Measurements from ENCODE around the gene SIGLEC11.
"Not testable (repeated sequence)": the region's sequence is repeated elsewhere in the genome, so short reads cannot be mapped to it uniquely, and the experiment has no call there.

SIGLEC11 gene

DNA sequence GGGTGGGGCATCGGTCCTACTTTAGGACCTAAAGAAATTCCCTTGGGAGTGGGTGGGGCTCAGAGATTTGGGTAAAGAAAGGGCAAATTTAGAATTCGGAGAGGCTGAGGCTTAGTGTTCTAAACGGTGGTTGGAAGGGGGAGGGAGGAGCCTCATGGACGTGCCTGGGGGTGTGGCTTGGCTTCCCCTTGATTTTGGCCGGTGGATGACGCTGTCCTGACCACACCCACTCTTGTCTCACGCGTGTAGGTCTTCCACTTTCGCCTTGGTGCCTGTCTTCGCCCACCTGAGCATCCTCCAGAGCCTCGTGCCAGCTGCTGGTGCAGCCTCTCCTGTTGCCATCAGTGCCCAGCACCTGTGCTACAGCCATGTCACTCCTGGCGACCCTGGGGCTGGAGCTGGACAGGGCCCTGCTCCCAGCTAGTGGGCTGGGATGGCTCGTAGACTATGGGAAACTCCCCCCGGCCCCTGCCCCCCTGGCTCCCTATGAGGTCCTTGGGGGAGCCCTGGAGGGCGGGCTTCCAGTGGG is 30.4 kb downstream of the SIGLEC11 start:
- Mint-ChIP-seq H3K27ac (no peak overlapping the region), H3K36me3 (ENCODE audit: low read depth) (peaks cover 52% of the 10 kb centered on the region), H3K4me1 (peaks cover 69% of the 10 kb centered on the region), H3K27me3 (peaks cover 10% of the 10 kb centered on the region), H3K9me3 (peaks cover 4% of the 10 kb centered on the region), H3K4me3 (peak overlapping the region; percentile 99)
- DNase-seq (no peak), ATAC-seq (no peak)

DNA sequence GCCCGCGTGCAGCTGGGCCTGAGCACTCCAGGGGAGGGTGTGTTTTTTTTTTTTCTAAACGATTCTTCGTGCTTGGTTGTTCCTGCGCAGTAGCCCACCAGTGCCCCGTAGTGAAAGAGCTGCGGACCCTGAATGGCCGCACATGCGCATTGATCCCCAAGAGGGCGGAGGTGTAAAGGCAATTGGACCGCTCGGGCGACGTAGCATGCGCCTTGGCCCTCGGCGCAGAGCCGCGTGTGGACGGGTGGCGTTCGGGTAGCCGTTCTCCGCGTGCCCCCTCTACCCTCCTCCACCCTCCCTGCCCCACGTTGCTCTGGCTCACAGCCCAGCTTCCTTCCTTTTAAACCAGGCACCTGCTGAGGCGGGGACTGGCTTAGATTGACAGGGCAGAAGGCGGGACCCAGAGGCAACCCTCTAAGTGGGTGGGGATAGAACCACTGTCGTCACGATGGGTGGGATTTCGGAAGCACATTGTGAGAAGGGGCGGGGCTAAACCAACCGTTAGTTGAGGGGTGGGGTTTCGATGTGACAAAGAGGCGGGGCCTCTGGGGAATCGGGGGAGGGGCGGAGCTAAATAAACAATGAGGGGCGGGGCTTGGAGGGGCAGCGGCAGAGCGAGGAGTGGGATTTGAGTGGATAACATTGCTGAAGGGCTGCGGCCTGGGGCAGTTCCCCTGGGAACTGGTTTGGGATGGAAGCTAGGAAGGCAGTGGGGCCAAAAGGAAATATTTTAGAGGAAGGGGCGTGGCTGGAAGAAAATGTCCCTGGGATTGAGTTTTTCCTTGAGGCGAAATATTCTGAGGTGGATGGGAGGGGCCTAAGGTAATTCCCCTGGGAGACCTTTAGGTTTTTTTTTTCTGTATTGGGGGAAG is 31.1 kb downstream of the SIGLEC11 start:
- peak overlapping the region; percentile 99 for H3K4me3 Mint-ChIP-seq
- DNase-seq = peak; percentile 92
- peak overlapping the region; percentile 99 for H3K27ac Mint-ChIP-seq
- peaks cover 72% of the 10 kb centered on the region for H3K4me1 Mint-ChIP-seq
- peaks cover 10% of the 10 kb centered on the region for H3K27me3 Mint-ChIP-seq
- H3K36me3 Mint-ChIP-seq (ENCODE audit: low read depth) = peaks cover 58% of the 10 kb centered on the region
- peak; percentile 88 for ATAC-seq
- H3K9me3 Mint-ChIP-seq = peaks cover 4% of the 10 kb centered on the region

DNA sequence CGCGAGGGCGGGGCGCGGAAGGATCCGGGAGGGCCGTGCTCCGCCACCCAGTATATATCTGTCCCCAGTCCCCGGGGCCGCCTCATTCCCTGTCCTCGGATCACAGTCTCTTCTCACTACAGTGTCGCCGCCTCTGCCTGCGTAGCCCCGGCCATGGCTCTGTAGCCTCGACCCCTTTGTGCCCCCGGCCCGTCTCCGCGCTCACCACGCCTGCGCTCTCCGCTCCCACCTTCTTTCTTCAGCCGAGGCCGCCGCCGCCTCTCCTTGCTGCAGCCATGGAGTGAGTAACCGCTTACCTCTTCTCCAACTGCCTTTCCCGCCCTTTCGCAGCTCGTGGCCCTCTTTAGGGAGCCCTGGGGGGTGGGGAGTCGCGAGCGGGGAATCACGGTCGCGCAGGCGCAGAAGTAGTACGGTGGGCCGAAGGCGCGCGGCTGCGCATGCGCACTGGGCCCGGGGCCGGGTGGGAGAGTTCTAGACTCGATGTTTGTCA is 31.8 kb downstream of the SIGLEC11 start, which contains the start of the genes ATF5 and NUP62:
ATF5 (plus strand) TSS at position 85 of the 490 bp plus-strand sequence. CDS start 1,646 bp downstream, outside the sequence.
NUP62 (minus strand) TSS at position 384 of the 490 bp plus-strand sequence. CDS start 19,697 bp downstream, outside the sequence.
- peaks cover 78% of the 10 kb centered on the region for H3K4me1 Mint-ChIP-seq
- peaks cover 4% of the 10 kb centered on the region for H3K9me3 Mint-ChIP-seq
- ATAC-seq (peak; percentile 48), DNase-seq (peak; percentile 96)
- H3K4me3 Mint-ChIP-seq = peak within 1 kb of the TSS; percentile 99
- H3K36me3 Mint-ChIP-seq (ENCODE audit: low read depth) = peaks cover 65% of the 10 kb centered on the region
- peaks cover 10% of the 10 kb centered on the region for H3K27me3 Mint-ChIP-seq
- peak within 1 kb of the TSS; percentile 99 for H3K27ac Mint-ChIP-seq

DNA sequence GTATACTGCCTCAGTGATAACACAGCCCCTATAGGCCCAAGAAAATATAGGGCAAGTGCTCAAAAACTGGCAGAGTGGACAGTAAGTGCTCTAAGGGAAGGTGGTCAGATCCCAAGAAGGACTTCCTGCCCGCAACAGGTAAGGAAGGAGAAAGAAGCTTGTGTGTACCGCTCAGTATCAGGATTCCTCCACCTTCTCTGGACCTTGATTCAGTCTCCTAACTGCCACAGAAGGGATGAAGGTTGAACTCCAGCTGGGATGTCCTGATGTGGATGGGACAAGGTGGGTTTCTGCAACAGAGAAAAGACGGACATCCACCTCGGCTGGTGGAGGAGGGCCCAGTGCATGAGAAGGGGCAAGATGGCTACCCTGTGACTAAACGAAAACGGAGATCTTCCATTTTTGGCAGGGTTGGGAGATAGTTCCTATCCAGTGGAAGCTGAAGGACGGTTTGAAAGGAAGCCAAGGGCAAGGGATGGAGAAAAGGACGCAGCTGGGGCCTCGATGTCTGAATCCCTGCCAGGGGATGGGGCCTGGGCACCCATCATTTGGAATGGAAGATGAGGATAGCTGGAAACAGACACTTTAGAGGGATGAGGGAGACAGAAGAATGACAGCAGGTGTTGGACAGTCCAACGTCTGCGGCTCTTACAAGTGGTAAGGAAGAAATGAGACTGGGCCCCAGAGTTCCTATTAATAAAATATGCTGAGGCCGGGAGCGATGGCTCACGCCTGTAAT is 33.3 kb downstream of the SIGLEC11 start:
- ATAC-seq = no peak
- Mint-ChIP-seq H3K27me3 (peaks cover 10% of the 10 kb centered on the region), H3K36me3 (ENCODE audit: low read depth) (peaks cover 67% of the 10 kb centered on the region), H3K9me3 (peaks cover 4% of the 10 kb centered on the region), H3K4me3 (peak overlapping the region; percentile 99), H3K4me1 (peaks cover 77% of the 10 kb centered on the region), H3K27ac (peak overlapping the region; percentile 99)
- DNase-seq = no peak

DNA sequence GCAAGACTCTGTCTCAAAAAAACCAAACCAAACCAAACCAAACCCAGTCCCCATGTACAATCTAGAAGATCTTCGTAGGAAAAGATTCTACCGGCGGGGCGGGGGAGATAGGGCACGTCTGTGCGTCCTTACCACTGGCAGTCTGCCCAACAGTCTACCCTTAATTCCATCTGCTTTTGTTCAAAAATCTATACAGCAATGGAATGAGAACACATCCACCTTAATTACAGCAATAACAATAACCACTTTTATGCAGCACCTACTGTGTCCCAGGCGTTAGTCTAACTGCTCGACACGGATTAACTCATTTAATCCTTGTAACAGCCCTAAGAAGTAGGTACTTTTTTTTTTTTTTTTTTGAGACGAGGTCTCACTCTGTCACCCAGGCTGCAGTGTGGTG is 34.5 kb downstream of the SIGLEC11 start:
- Mint-ChIP-seq H3K27me3 (peaks cover 10% of the 10 kb centered on the region), H3K4me3 (peak overlapping the region; percentile 45), H3K27ac (no peak overlapping the region), H3K9me3 (peaks cover 4% of the 10 kb centered on the region), H3K4me1 (peaks cover 79% of the 10 kb centered on the region), H3K36me3 (ENCODE audit: low read depth) (peaks cover 65% of the 10 kb centered on the region)
- no peak for DNase-seq
- no peak for ATAC-seq

DNA sequence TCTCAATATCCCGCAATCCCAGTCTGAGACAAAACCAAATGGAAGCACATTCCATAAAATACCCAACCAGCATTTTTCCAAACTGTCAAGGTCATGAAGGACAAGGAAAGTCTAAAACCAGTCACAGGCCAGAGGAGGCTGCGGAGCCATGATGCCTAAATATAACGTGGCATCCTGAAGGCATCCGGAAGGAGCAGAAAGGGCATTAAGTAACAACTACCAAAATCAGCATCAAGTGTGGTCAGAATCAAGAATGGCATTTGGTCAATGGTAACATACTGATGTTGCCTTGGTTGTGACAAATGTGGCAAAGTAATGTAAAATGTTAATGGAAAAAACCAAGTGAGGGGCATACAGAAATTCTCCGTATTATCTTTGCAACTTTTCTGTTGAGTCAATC is 35.5 kb downstream of the SIGLEC11 start:
- Mint-ChIP-seq H3K4me3 (peak overlapping the region; percentile 29), H3K27me3 (peaks cover 10% of the 10 kb centered on the region), H3K9me3 (peaks cover 4% of the 10 kb centered on the region), H3K27ac (peak overlapping the region; percentile 46), H3K36me3 (ENCODE audit: low read depth) (peaks cover 66% of the 10 kb centered on the region), H3K4me1 (peaks cover 78% of the 10 kb centered on the region)
- DNase-seq (no peak), ATAC-seq (no peak)

DNA sequence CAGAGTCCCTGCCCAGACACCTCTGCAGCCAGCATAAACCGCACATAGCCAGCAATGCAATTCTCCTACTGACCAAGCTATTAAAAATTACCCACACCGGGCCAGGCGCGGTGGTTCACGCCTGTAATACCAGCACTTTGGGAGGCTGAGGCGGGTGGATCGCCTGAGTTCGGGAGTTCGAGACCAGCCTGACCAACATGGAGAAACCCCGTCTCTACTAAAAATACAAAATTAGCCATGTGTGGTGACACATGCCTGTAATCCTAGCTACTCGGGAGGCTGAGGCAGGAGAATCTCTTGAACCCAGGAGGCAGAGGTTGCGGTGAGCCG is 36.1 kb downstream of the SIGLEC11 start:
- not testable (repeated sequence) for H3K4me3 Mint-ChIP-seq, DNase-seq, H3K9me3 Mint-ChIP-seq, H3K27me3 Mint-ChIP-seq, ATAC-seq
- Mint-ChIP-seq H3K27ac (peak overlapping the region; percentile 18), H3K36me3 (ENCODE audit: low read depth) (peaks cover 62% of the 10 kb centered on the region), H3K4me1 (peaks cover 73% of the 10 kb centered on the region)

DNA sequence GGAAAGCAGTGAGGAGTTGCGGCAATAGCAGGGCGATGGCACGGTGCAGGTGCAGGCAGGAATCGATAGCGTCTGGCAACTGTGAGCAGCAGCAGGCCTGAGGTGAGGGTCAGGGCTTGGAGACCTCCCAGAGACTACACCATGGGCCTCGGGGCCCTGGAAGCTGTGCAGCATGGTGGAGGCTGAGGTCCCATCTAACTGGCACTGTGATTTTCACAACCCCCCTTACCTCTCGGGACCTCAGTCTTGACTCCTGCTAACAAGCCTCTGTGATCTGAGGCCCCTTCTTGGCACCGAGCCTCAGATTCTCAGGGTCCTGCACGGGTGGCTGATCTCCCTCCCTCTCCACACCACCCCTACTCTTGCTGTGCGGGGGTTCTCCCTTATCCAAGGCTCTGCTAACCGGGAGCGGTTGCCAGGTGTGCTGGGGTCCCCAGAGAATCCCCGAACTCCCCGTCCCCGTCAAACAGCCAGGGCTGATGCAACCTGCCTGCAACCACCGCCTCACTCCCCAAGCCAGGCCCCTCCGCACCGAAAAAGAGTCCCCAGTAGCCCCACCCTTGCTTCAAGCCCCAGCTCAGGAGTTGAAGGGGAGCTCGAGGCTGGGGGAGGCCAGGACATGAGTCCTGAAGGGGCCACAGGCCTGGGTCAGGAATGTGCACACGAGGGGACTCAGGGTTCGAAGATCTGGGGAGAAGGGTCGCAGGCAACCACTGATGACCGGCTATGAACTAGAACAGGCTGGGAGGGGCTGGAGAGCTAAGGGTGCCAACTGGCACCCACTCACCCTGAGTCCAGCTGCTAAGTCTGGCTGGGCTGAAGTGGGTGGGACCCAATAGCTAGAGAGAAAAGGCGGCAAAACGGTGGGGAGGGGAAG is 36.7 kb downstream of the SIGLEC11 start:
- ATAC-seq = no peak
- H3K4me1 Mint-ChIP-seq = peaks cover 69% of the 10 kb centered on the region
- DNase-seq = no peak
- peaks cover under 1% of the 10 kb centered on the region for H3K9me3 Mint-ChIP-seq
- peaks cover 61% of the 10 kb centered on the region for H3K36me3 Mint-ChIP-seq (ENCODE audit: low read depth)
- no peak overlapping the region for H3K4me3 Mint-ChIP-seq
- peak overlapping the region; percentile 18 for H3K27ac Mint-ChIP-seq
- H3K27me3 Mint-ChIP-seq = peaks cover 4% of the 10 kb centered on the region

DNA sequence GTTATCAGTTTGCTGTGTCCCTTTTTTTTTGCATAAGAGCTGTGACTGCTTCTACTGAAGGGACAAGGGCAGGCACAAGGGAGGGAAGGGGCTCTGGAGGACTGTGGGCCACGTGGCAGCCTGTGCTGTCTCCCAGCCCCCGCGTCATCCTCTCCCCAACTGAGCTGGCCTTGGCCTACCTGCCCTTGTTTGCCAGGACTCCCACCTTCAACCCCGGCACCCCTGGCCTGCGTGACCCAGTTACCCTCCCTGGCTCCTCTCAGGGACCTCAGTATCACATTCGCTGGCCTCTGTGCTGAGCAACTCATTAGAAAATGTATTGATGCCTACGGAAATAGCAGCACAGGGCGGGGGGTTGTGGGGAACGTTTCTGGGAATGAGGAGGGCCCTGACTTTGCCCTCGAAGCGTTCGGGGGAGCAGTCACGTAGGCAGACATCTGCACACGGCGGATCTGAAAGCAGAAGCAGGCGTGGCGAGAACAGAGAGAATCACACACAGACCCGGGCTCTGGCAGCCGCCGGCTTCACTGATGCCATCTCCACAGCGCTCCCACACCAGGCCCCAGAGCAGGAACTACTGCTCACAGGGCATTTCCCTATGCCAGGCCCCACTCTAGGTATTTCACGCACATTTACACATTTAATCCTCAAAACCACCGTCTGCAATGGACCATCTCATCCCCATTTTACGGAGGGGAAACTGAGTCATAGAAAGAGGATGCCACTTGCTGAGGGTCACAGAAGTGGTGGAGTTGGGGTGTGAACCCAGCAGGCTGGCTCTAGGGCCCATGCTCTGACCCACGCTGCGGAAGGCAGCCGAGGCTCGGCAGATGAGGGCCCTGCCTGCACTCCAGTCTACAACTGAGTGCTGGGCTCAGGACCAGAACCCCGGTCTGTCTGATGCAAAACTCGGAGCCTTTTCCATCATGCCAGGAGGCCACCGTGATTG is 37.6 kb downstream of the SIGLEC11 start:
- Mint-ChIP-seq H3K36me3 (ENCODE audit: low read depth) (peaks cover 57% of the 10 kb centered on the region), H3K27ac (no peak overlapping the region), H3K4me3 (no peak overlapping the region), H3K27me3 (no peaks in the 10 kb centered on the region), H3K4me1 (peaks cover 63% of the 10 kb centered on the region), H3K9me3 (no peaks in the 10 kb centered on the region)
- no peak for DNase-seq
- no peak for ATAC-seq

DNA sequence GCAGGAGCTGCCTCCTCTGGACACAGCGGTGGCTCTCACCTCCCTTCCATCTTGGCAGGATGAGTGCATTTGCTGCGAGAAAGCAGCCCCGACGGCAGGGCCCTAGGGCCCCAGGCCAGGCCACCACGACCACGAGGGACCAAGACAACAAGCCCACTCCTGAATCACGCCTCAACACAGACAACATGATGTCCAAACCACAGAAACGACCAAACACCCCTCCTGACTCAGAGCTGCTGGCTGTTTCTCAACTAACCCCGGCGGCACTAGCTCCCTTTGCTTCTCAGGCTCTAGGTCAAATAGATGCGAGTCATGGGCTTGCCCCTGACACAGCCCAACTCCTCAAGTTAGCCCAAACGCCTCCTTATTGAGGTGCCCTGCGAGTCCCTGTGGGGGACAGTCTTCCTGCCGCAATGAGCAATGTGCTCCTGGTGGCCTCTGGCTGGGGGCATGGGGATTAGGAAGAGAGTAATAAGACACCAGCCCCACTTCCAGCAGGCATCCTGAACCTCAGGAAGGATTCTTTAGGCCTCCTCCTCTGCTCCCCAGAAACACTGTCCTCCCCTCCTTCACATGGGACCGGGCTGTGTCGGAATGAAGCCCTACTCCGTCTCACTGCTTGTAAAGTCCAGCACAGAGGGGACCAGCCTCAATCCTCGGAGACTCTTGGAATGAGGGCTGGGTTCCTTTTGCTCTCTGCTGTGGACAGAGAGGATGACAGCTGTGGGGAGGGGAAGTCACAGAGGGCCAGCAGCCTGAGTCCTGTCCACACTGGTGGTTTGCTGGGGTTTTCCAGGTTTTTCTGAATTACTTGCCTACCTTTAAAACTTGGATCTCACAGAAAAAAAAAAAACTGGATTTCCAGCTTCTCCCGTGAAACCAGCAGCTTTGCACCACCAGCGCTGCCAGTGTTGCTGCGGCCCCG is 38.8 kb downstream of the SIGLEC11 start:
- no peak for DNase-seq
- ATAC-seq = peak; percentile 37
- Mint-ChIP-seq H3K4me3 (no peak overlapping the region), H3K27me3 (no peaks in the 10 kb centered on the region), H3K4me1 (peaks cover 62% of the 10 kb centered on the region), H3K9me3 (no peaks in the 10 kb centered on the region), H3K27ac (peak overlapping the region; percentile 47), H3K36me3 (ENCODE audit: low read depth) (peaks cover 58% of the 10 kb centered on the region)

DNA sequence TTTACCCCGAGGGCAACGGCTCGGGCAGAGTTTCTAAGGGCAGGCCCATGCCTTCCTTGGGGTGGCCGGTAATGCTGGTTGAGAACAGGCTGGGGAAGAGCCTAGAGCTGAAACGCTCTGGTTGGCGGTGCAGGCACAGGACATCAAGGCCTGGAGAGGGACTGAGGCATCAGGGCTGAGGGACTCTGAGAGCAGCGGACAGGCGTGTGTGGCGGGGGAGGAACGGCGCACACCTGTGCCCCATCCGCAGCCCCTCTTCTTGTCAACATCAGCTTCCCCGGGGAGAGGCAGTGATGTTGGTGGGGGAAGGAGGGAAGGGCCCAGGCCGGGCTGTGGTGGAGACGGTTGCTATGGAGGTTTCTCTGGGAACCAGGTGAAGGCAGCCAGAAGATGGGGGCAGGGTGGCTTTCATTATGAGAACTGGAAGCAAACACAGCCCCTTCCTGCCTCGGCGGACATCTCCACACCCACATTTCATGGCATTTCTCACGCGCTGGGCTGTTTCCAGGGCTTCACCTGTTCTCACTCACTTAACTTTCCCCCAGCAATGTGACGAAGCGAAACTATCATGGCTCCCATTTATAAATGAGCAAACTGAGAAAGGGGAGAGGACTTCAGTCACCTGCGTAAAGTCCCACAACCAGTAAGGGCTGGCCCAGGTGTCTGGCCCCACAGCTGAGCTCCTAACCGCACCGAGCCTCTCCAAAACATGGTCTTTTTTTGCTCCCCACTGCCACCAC is 40.2 kb downstream of the SIGLEC11 start:
- peaks cover 61% of the 10 kb centered on the region for H3K4me1 Mint-ChIP-seq
- H3K4me3 Mint-ChIP-seq = no peak overlapping the region
- DNase-seq (no peak), ATAC-seq (no peak)
- H3K9me3 Mint-ChIP-seq = no peaks in the 10 kb centered on the region
- H3K36me3 Mint-ChIP-seq (ENCODE audit: low read depth) = peaks cover 56% of the 10 kb centered on the region
- no peaks in the 10 kb centered on the region for H3K27me3 Mint-ChIP-seq
- H3K27ac Mint-ChIP-seq = no peak overlapping the region

DNA sequence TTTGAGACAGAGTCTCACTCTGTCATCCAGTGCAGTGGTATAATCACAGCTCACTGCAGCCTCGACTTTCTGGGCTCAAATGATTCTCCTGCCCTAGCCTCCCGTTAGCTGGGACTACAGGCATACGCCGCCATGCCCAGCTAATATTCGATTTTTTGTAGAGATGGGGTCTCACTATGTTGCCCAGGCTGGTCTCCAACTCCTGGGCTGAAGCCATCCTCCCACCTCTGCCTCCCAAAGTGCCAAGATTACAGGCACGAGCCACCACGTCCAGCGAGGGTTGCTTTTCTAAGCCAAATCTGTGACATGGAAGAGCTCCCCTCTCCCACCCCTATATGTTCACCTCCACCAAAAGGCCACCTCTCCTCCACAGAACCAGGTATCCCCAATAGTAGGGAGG is 42.9 kb downstream of the SIGLEC11 start:
- H3K27ac Mint-ChIP-seq = peak overlapping the region; percentile 50

More for the DNA sequence above, 42.9 kb downstream of the SIGLEC11 start:
- ATAC-seq = no peak
- Mint-ChIP-seq H3K9me3 (no peaks in the 10 kb centered on the region), H3K4me1 (peaks cover 64% of the 10 kb centered on the region), H3K4me3 (no peak overlapping the region), H3K36me3 (ENCODE audit: low read depth) (peaks cover 61% of the 10 kb centered on the region), H3K27me3 (no peaks in the 10 kb centered on the region)
- no peak for DNase-seq
